GM10847 (cell line): ENCODE data around the gene TBXAS1.

ENCODE experiments used
- POLR2A ChIP-seq: IDR thresholded peaks from 2 replicates; pipeline ENCODE4 v1.6.1; 2011; ENCODE audit not compliant: insufficient read length; ENCODE audit errors: extremely low read depth

TBXAS1 gene

GRCh38 chr7:139909379-139910050 is 80.5 kb downstream of the TBXAS1 start:
- TF ChIP-seq POLR2A: no peak

- TF ChIP-seq POLR2A: no peak
Measured at GRCh38 chr7:139913021-139913844, 84.2 kb downstream of the TBXAS1 start.

- no peak for TF ChIP-seq POLR2A
Measured at GRCh38 chr7:139913845-139914135, 84.7 kb downstream of the TBXAS1 start.

GRCh38 chr7:139914306-139915267 is 85.5 kb downstream of the TBXAS1 start:
- TF ChIP-seq POLR2A: no peak

- TF ChIP-seq POLR2A: no peak
Measured at GRCh38 chr7:139915268-139915863, 86.3 kb downstream of the TBXAS1 start.

GRCh38 chr7:139915864-139916716 is 87.0 kb downstream of the TBXAS1 start:
- TF ChIP-seq POLR2A: no peak

- no peak for TF ChIP-seq POLR2A
Measured at GRCh38 chr7:139916717-139917395, 87.8 kb downstream of the TBXAS1 start.

- no peak for TF ChIP-seq POLR2A
Measured at GRCh38 chr7:139917851-139918250, 88.8 kb downstream of the TBXAS1 start.

- no peak for TF ChIP-seq POLR2A
Measured at GRCh38 chr7:139918480-139918879, 89.4 kb downstream of the TBXAS1 start.

GRCh38 chr7:139923090-139923489 is 94.0 kb downstream of the TBXAS1 start:
- TF ChIP-seq POLR2A: no peak

GRCh38 chr7:139924461-139924860 is 95.4 kb downstream of the TBXAS1 start:
- TF ChIP-seq POLR2A: no peak

- no peak for TF ChIP-seq POLR2A
Measured at GRCh38 chr7:139930286-139930965, 101.4 kb downstream of the TBXAS1 start.

GRCh38 chr7:139931190-139931934 is 102.3 kb downstream of the TBXAS1 start:
- no peak for TF ChIP-seq POLR2A

GRCh38 chr7:139932531-139932930 is 103.5 kb downstream of the TBXAS1 start:
- no peak for TF ChIP-seq POLR2A
